Measurements from ENCODE around the gene C1QTNF8. TPM values are rescaled to one million over a fixed set of nuclear protein-coding genes. Genes with fewer than 3 reads are reported as not detected.

Gene C1QTNF8
- total RNA-seq, 3 donors from 2014 or later (not counting 1 experiment from before 2014, with no cell fraction given): not detected

GRCh38 chr16:1102921-1103635 is 7.0 kb upstream of the C1QTNF8 start:
- H3K4me3 Mint-ChIP-seq: no peak overlapping the region
- peak; percentile 77 to 80 for DNase-seq
- H3K27ac Mint-ChIP-seq: no peak overlapping the region
- no peaks in the 10 kb centered on the region for H3K27me3 Mint-ChIP-seq (ENCODE audit: low read depth in 2 of 2)
- H3K4me1 Mint-ChIP-seq: no peaks in the 10 kb centered on the region
- Histone ChIP-seq H3K4me3 (ENCODE audit: low read length) (no peak overlapping the region), H3K27me3 (ENCODE audit: control insufficient read depth, insufficient read depth, low read length) (peaks cover 8% of the 10 kb centered on the region), H3K9me3 (ENCODE audit: control insufficient read depth, insufficient read depth, low read length) (no peaks in the 10 kb centered on the region), H3K4me1 (ENCODE audit: control insufficient read depth, insufficient read depth, low read length) (peaks cover 6% of the 10 kb centered on the region), H3K27ac (ENCODE audit: low read length) (no peak overlapping the region), H3K36me3 (ENCODE audit: control insufficient read depth, insufficient read depth, low read length) (no peaks in the 10 kb centered on the region)
- intact Hi-C loops (cut with micrococcal nuclease): no loop called here
- peak; percentile 79 to 96 (median 93) for ATAC-seq
- H3K36me3 Mint-ChIP-seq: no peaks in the 10 kb centered on the region
- whole genome bisulfite sequencing (ENCODE audit: insufficient coverage): 5% methylated on average over 60 of the region's 61 CpGs
- peak; percentile 54 for TF ChIP-seq CTCF (IDR thresholded peaks at IDR 0.05)
- no peaks in the 10 kb centered on the region for H3K9me3 Mint-ChIP-seq

GRCh38 chr16:1102333-1102700 is 6.3 kb upstream of the C1QTNF8 start:
- 65% methylated on average over 20 of the region's 26 CpGs for WGBS (ENCODE audit: insufficient coverage)
- Mint-ChIP-seq H3K27ac (no peak overlapping the region), H3K4me1 (no peaks in the 10 kb centered on the region), H3K4me3 (no peak overlapping the region), H3K36me3 (no peaks in the 10 kb centered on the region), H3K9me3 (no peaks in the 10 kb centered on the region), H3K27me3 (ENCODE audit: low read depth in 2 of 2) (no peaks in the 10 kb centered on the region)
- peaks cover 8% of the 10 kb centered on the region for H3K27me3 ChIP-seq (ENCODE audit: control insufficient read depth, insufficient read depth, low read length)
- no peak for TF ChIP-seq CTCF (IDR thresholded peaks at IDR 0.05)
- no peaks in the 10 kb centered on the region for H3K9me3 ChIP-seq (ENCODE audit: control insufficient read depth, insufficient read depth, low read length)
- no peaks in the 10 kb centered on the region for H3K36me3 ChIP-seq (ENCODE audit: control insufficient read depth, insufficient read depth, low read length)
- no peak for DNase-seq
- H3K4me1 ChIP-seq (ENCODE audit: control insufficient read depth, insufficient read depth, low read length): peaks cover 6% of the 10 kb centered on the region
- H3K4me3 ChIP-seq (ENCODE audit: low read length): no peak overlapping the region
- no peak overlapping the region for H3K27ac ChIP-seq (ENCODE audit: low read length)
- ATAC-seq: no peak
- intact Hi-C loops (cut with micrococcal nuclease): no loop called here

- intact Hi-C loops (cut with micrococcal nuclease): no loop called here
- H3K4me1 Mint-ChIP-seq: no peaks in the 10 kb centered on the region
- no peak overlapping the region for H3K27ac Mint-ChIP-seq
- H3K9me3 Mint-ChIP-seq: no peaks in the 10 kb centered on the region
- Histone ChIP-seq H3K27me3 (ENCODE audit: control insufficient read depth, insufficient read depth, low read length) (peaks cover 8% of the 10 kb centered on the region), H3K4me1 (ENCODE audit: control insufficient read depth, insufficient read depth, low read length) (peaks cover 6% of the 10 kb centered on the region), H3K27ac (ENCODE audit: low read length) (no peak overlapping the region), H3K9me3 (ENCODE audit: control insufficient read depth, insufficient read depth, low read length) (no peaks in the 10 kb centered on the region), H3K4me3 (ENCODE audit: low read length) (no peak overlapping the region), H3K36me3 (ENCODE audit: control insufficient read depth, insufficient read depth, low read length) (no peaks in the 10 kb centered on the region)
- no peak for TF ChIP-seq CTCF (IDR thresholded peaks at IDR 0.05)
- no peak for ATAC-seq
- 72% methylated on average over 25 of the region's 25 CpGs for WGBS (ENCODE audit: insufficient coverage)
- H3K4me3 Mint-ChIP-seq: no peak overlapping the region
- no peaks in the 10 kb centered on the region for H3K27me3 Mint-ChIP-seq (ENCODE audit: low read depth in 2 of 2)
- DNase-seq: no peak
- no peaks in the 10 kb centered on the region for H3K36me3 Mint-ChIP-seq
Measured at GRCh38 chr16:1101573-1102332, 5.7 kb upstream of the C1QTNF8 start.

All from natural killer cell (primary cell).